RWPE1 (cell line): Measurements from ENCODE around the gene UNC5B.

Experiments
- CTCF ChIA-PET: fragments of 350-600 bp; sonication (Branson Sonifier 250); formaldehyde crosslinking; extraction: SDS; loops from one replicate; lab custom pipeline; 2021; lab: Yijun Ruan, JAX
- POLR2A ChIA-PET: fragments of 400-600 bp; formaldehyde crosslinking; extraction: SDS; loops from one replicate; lab custom pipeline; 2020; ENCODE audit warnings: antibody characterized with exemption; ENCODE audit not compliant: low non-redundant PET; lab: Yijun Ruan, JAX
- DNase-seq: peaks from one replicate; pipeline ENCODE4 v3.0.0; 2012; ENCODE audit warnings: low spot score
- H3K27ac ChIP-seq: fragments of 450-650 bp; 2 replicates; pipeline ENCODE4 v1.5.1; 2017
- TF ChIP-seq, protein P1 (sequence below): fragments of 450-650 bp; conservative IDR thresholded peaks from 2 replicates; pipeline ENCODE4 v1.5.1; 2017; ENCODE audit warnings: low read depth, mild to moderate bottlenecking

UNC5B gene

DNA sequence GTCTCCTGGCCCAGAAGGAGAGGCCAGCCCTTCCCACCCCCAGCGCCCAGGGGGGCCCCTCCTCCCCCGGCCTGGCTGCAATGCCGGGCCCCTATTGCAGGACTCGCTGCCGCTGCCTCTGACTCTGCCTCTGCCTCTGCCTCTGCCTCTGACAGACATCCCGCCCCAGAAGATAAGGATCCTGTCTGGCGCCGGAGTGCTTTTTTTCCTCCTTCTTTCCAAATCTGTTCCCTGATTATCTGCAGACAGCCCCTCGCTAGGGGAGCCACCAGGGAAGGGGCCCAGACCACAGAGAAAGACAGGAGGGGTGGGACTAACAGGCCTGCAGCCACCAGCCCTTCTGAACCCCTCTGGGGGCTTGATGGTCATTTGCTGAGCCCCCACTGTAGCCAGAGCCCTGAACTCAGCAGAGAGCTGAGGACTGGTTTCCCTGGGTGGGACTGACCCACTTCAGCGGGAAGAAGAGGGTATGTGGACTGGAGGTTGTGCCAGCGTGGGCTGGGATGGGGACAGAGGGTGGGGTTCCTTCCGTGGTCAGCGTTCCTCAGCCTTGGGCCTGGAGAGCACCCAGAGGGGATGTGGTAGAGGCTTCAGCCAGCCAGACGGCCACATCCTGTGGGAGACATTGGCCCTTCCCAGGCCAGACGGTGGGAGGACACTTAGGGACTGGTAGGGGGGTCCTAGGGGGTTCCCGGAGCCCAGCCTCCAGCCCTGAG lies 22.8 kb downstream of the UNC5B start:
- H3K27ac ChIP-seq = peak overlapping the region; percentile 53
- DNase-seq = no peak
- ChIA-PET POLR2A (no interaction called here), CTCF (interaction anchor here (1.8 kb wide), 1 partner anchor 26 kb away, joined by 7 read pairs; no protein-coding TSS in a partner anchor)
- TF ChIP-seq, protein P1, sequence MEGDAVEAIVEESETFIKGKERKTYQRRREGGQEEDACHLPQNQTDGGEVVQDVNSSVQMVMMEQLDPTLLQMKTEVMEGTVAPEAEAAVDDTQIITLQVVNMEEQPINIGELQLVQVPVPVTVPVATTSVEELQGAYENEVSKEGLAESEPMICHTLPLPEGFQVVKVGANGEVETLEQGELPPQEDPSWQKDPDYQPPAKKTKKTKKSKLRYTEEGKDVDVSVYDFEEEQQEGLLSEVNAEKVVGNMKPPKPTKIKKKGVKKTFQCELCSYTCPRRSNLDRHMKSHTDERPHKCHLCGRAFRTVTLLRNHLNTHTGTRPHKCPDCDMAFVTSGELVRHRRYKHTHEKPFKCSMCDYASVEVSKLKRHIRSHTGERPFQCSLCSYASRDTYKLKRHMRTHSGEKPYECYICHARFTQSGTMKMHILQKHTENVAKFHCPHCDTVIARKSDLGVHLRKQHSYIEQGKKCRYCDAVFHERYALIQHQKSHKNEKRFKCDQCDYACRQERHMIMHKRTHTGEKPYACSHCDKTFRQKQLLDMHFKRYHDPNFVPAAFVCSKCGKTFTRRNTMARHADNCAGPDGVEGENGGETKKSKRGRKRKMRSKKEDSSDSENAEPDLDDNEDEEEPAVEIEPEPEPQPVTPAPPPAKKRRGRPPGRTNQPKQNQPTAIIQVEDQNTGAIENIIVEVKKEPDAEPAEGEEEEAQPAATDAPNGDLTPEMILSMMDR = no peak

DNA sequence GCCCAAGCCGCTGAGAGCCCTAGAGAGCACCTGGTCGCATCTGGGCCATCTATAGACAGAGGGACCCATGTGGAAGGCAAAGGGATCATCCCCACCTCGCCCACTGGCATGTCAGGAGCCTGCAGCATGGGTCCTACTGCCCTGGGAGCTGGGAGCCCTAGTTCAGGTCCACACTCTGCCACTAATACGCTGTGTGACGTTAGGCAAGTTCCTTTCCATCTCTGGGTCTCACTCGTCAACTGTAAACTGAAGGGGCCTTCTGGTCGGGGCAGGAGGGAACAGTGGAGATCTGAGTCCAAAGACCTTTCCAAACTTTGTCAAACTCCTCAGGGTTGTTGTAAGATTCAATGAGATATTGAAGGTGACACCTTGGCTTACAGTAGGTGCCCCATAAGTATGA lies 23.4 kb downstream of the UNC5B start:
- H3K27ac ChIP-seq = peak overlapping the region; percentile 53; the same call in 1 of the 2 replicates
- ChIA-PET POLR2A (no interaction called here), CTCF (interaction anchor here (1.8 kb wide), 1 partner anchor 27 kb away, joined by 7 read pairs; no protein-coding TSS in a partner anchor)
- TF ChIP-seq, protein P1 = no peak
- no peak for DNase-seq

- ChIA-PET CTCF (interaction anchor here (1.8 kb wide), 1 partner anchor 27 kb away, joined by 7 read pairs; no protein-coding TSS in a partner anchor), POLR2A (no interaction called here)
- DNase-seq = no peak
- TF ChIP-seq, protein P1 = no peak
- H3K27ac ChIP-seq = peak overlapping the region; percentile 26; the same call in 1 of the 2 replicates
Measured at GRCh38 chr10:71236286-71236685, 23.9 kb downstream of the UNC5B start.

DNA sequence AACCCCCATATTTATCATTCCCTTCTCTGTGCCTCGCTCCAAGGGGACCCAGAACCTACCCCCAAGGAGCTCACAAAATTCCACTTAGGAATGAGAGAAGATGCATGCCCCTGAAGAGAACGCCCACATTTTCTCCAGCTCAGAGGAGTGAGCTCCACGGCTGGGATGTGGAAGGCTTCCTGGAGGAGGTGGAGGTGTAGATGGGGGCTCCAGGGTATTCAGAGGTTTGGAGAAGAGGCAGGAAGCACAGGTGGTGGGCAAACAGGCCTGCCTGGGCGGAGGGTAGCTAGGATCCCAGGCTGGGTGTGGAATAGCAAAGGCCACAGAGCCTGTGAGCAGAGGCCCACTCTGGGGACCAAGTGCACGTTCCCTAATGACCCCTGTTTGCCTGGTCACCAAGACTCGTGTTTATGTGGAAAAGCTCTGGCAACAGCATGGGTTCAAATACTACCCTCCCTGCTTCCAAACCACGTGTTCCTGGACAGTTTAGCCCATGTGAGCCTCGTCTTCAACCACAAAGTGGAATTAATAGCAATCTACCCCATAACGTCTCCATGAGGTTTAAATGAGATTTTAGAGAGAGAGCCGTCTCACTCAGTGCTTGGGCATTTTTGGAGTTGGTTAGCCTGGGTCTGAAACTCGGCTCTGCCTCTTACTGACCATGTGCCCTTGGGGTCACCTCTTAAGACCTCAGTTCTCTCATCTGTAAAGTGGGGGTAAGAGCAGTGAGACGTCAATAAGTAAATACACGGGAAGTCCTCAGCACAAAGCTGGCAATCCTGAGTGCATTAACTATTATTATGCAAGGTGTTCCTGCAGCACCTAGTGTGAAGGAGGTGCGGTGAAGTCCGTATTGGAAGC lies 24.7 kb downstream of the UNC5B start:
- POLR2A ChIA-PET = no interaction called here

DNA sequence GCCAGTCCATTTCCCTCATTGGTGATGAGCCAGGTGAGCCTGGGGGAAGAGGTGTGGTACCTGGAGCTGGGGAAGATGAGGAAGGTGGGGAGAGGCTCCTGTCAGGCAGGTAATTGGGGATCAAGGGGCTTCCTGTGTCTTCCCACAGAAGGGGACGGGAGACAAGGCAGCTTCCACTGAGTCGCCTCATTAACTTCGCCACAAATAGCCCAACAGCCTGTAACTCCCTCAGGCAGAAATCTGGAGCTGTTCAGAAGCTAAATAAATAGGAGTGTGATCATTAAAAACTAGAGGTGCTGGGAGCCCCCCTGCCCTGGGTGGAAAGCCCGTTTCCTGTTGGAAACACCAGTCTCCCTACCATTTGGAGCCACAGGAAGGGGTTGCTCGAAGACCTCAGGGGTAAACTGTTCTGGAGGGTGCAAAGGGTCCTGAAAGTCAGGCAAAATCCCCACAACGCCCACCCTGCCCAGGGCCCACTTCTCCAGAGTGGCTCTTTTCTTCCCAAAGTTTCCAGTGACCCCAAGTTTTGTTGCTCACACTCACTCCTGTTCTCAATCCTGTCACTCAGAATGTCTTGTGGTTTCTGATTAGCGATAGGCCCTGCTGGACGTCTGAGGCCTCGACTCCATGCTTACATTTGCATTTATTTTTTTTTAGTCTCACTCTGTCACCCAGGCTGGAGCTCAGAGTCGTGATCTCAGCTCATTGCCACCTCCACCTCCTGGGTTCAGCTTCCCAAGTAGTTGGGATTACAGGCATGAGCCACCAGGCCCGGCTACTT lies 25.7 kb downstream of the UNC5B start:
- CTCF ChIA-PET = interaction anchor here (0.7 to 1.2 kb wide), 2 partner anchors 8 to 32 kb away, joined by 3 to 4 read pairs; no protein-coding TSS in a partner anchor
- peak overlapping the region; percentile 45 for H3K27ac ChIP-seq
- DNase-seq = no peak
- TF ChIP-seq, protein P1 = no peak
- POLR2A ChIA-PET = no interaction called here

More for the DNA sequence above, 24.7 kb downstream of the UNC5B start:
- CTCF ChIA-PET = interaction anchor here (0.6 to 0.7 kb wide), 2 partner anchors 23 to 334 kb away, joined by 3 to 5 read pairs; no protein-coding TSS in a partner anchor
- TF ChIP-seq, protein P1 = no peak
- no peak for DNase-seq
- H3K27ac ChIP-seq = peak overlapping the region; percentile 26; the same call in 1 of the 2 replicates

GRCh38 chr10:71238626-71239025 lies 26.3 kb downstream of the UNC5B start:
- DNase-seq = no peak
- POLR2A ChIA-PET = no interaction called here
- CTCF ChIA-PET = interaction anchor here (0.6 to 1.2 kb wide), 3 partner anchors 9 to 62 kb away, joined by 3 to 4 read pairs (median 3); no protein-coding TSS in a partner anchor
- H3K27ac ChIP-seq = peak overlapping the region; percentile 45
- TF ChIP-seq, protein P1 = no peak
